Liver (tissue), 9 donors: ENCODE results near the gene CUBN. TPM values are rescaled to one million over a fixed set of nuclear protein-coding genes. Genes with fewer than 3 reads are reported as not detected.
A peak's percentile ranks its signal among the peaks of the same experiment; 100 is the strongest.

ENCODE experiments used
- DNase-seq: peaks from one replicate; pipeline ENCODE4 v3.0.0-alpha.2; 2017; ENCODE audit warnings: low spot score
- H3K27ac ChIP-seq, 2 donors: one replicate each; pipeline ENCODE4 v1.7.0; 2013; ENCODE audit warnings: inconsistent platforms in 2 of 2, low read length in 2 of 2, control low read depth in 1 of 2, low read depth in 1 of 2, mild to moderate bottlenecking in 1 of 2
- H3K27me3 ChIP-seq, 4 donors: one replicate each; pipeline versions ENCODE4 v1.6.1 to v1.7.0; 2013; ENCODE audit warnings: low read length in 3 of 4, inconsistent platforms in 1 of 4, mild to moderate bottlenecking in 1 of 4, moderate library complexity in 1 of 4; ENCODE audit not compliant: control insufficient read depth in 4 of 4, insufficient read depth in 4 of 4
- H3K36me3 ChIP-seq, 4 donors: one replicate each; pipeline versions ENCODE4 v1.6.1 to v1.7.0; 2013; ENCODE audit warnings: low read length in 3 of 4, mild to moderate bottlenecking in 3 of 4, low read depth in 1 of 4, moderate library complexity in 1 of 4; ENCODE audit not compliant: control insufficient read depth in 4 of 4, insufficient read depth in 3 of 4
- H3K4me1 ChIP-seq, 4 donors: one replicate each; pipeline versions ENCODE4 v1.6.1 to v1.7.0; 2013; ENCODE audit warnings: low read length in 3 of 4, mild to moderate bottlenecking in 3 of 4, moderate library complexity in 1 of 4; ENCODE audit not compliant: control insufficient read depth in 4 of 4, insufficient read depth in 4 of 4
- H3K4me3 ChIP-seq, 3 donors: one replicate each; pipeline versions ENCODE4 v1.6.1 to v1.7.0; 2013; ENCODE audit warnings: low read length in 3 of 3, control low read depth in 1 of 3, low read depth in 1 of 3, mild to moderate bottlenecking in 1 of 3
- H3K9ac ChIP-seq, 2 donors: one replicate each; pipeline ENCODE4 v1.7.0; 2013; ENCODE audit warnings: low read length in 2 of 2, mild to moderate bottlenecking in 2 of 2, moderate library complexity in 2 of 2, control low read depth in 1 of 2, low read depth in 1 of 2
- H3K9me3 ChIP-seq, 4 donors: one replicate each; pipeline versions ENCODE4 v1.6.1 to v1.7.0; 2013; ENCODE audit warnings: low read length in 3 of 4; ENCODE audit not compliant: control insufficient read depth in 4 of 4
- ATF3 ChIP-seq: IDR thresholded peaks from 2 replicates; pipeline ENCODE4 v1.6.1; 2016; ENCODE audit warnings: antibody characterized with exemption
- CTCF ChIP-seq: fragments of 150-350 bp; IDR thresholded peaks from 2 replicates; pipeline ENCODE4 v1.5.1; 2017; ENCODE audit warnings: improper control_type of control experiment, low read depth, low read length; ENCODE audit not compliant: missing input control
- EGR1 ChIP-seq, 2 donors: IDR thresholded peaks; 2 replicates each; pipeline ENCODE4 v1.6.1; 2016 to 2018; ENCODE audit warnings: antibody characterized with exemption in 2 of 2, low read depth in 2 of 2
- FOXA1 ChIP-seq: IDR thresholded peaks from 2 replicates; pipeline ENCODE4 v1.6.1; 2016; ENCODE audit warnings: antibody characterized with exemption
- FOXA2 ChIP-seq: IDR thresholded peaks from 2 replicates; pipeline ENCODE4 v1.6.1; 2016; ENCODE audit warnings: antibody characterized with exemption
- GABPA ChIP-seq, 2 donors: IDR thresholded peaks in 1 of 2; conservative IDR thresholded peaks in 1 of 2; 2 replicates each; pipeline ENCODE4 v1.6.1; 2016; ENCODE audit warnings: antibody characterized with exemption in 2 of 2, mild to moderate bottlenecking in 1 of 2, moderate library complexity in 1 of 2
- HNF4A ChIP-seq, 2 donors: conservative IDR thresholded peaks; 2 replicates each; pipeline ENCODE4 v1.6.1; 2016; ENCODE audit warnings: antibody characterized with exemption in 2 of 2, mild to moderate bottlenecking in 2 of 2
- HNF4G ChIP-seq: IDR thresholded peaks from 2 replicates; pipeline ENCODE4 v1.6.1; 2016; ENCODE audit warnings: antibody characterized with exemption
- JUND ChIP-seq, 2 donors: IDR thresholded peaks; 2 replicates each; pipeline ENCODE4 v1.6.1; 2016; ENCODE audit warnings: antibody characterized with exemption in 2 of 2
- NR2F2 ChIP-seq: IDR thresholded peaks from 2 replicates; pipeline ENCODE4 v1.6.1; 2016; ENCODE audit warnings: antibody characterized with exemption
- RAD21 ChIP-seq, 2 donors: IDR thresholded peaks; 2 replicates each; pipeline ENCODE4 v1.6.1; 2016; ENCODE audit warnings: antibody characterized with exemption in 2 of 2, mild to moderate bottlenecking in 2 of 2
- RXRA ChIP-seq, 2 donors: IDR thresholded peaks; 2 replicates each; pipeline ENCODE4 v1.6.1; 2017 to 2018; ENCODE audit warnings: antibody characterized with exemption in 2 of 2, mild to moderate bottlenecking in 1 of 2
- SP1 ChIP-seq: IDR thresholded peaks from 2 replicates; pipeline ENCODE4 v1.6.1; 2018; ENCODE audit warnings: antibody characterized with exemption, mild to moderate bottlenecking
- TAF1 ChIP-seq: conservative IDR thresholded peaks from 2 replicates; pipeline ENCODE4 v1.6.1; 2016; ENCODE audit warnings: antibody characterized with exemption, mild to moderate bottlenecking
- YY1 ChIP-seq: IDR thresholded peaks from 2 replicates; pipeline ENCODE4 v1.6.1; 2016; ENCODE audit warnings: antibody characterized with exemption, mild to moderate bottlenecking
- WGBS: extraction: QIAGEN DNeasy Blood & Tissue Kit; methylation state at CpG from one replicate; pipeline ENCODE4 v1.1.7; 2013; 5-methylcytosine and 5-hydroxymethylcytosine counted together
- polyA plus RNA-seq, 2 donors: library from polyadenylated mRNA; stranded (reverse) in 1 of 2; unstranded in 1 of 2; fragments of 200-250 nt in 1 of 2; fragments of >200 nt in 1 of 2; fragmentation: Nextera tagmentation in 1 of 2; extraction: Ambion mirVana in 1 of 2; gene quantifications; one replicate each; pipeline versions ENCODE4 v1.2.1 to v1.2.3, GENCODE V29; 2013 to 2015
- total RNA-seq, 2 donors: library from RNA; depleted of rRNA; stranded (reverse); fragments of >200 nt; gene quantifications; one replicate each; pipeline ENCODE4 v1.2.3, GENCODE V29; 2014
- TF ChIP-seq, protein P1 (sequence below): IDR thresholded peaks from 2 replicates; pipeline ENCODE4 v1.6.1; 2016; ENCODE audit warnings: antibody characterized with exemption
- TF ChIP-seq, protein P2 (sequence below): IDR thresholded peaks from 2 replicates; pipeline ENCODE4 v1.6.1; 2016; ENCODE audit warnings: antibody characterized with exemption, mild to moderate bottlenecking
- TF ChIP-seq, protein P3 (sequence below): IDR thresholded peaks from 2 replicates; pipeline ENCODE4 v1.6.1; 2016; ENCODE audit warnings: antibody characterized with exemption
- donor health status: healthy.
- donor health status: healthy.
- donor health status: healthy.
- donor health status: healthy.
- donor health status: healthy.

Gene CUBN
- total and polyA plus RNA-seq, 4 donors: 0.01 to 0.67 (median 0.30) TPM

GRCh38 chr10:17023386-17024298 is 106.0 kb downstream of the CUBN start:
- H3K36me3 ChIP-seq: no peaks in the 10 kb centered on the region
- WGBS: 60% methylated on average over 13 of the region's 13 CpGs
- no peaks in the 10 kb centered on the region for H3K9me3 ChIP-seq
- TF ChIP-seq ATF3 (no peak), RAD21 (IDR thresholded peaks at IDR 0.05) (peak in 1 of 2 donors; percentile 5), JUND (IDR thresholded peaks at IDR 0.05) (peak; percentile 41 to 49)
- H3K27ac ChIP-seq: peak overlapping the region; percentile 24 to 50
- no peak overlapping the region for H3K4me3 ChIP-seq
- no peaks in the 10 kb centered on the region for H3K27me3 ChIP-seq
- DNase-seq: no peak
- H3K4me1 ChIP-seq: no peaks in the 10 kb centered on the region
- H3K9ac ChIP-seq: peak overlapping the region in 1 of 2 donors; percentile 12

GRCh38 chr10:17022896-17023295 is 106.7 kb downstream of the CUBN start:
- no peaks in the 10 kb centered on the region for H3K4me1 ChIP-seq
- TF ChIP-seq RXRA (IDR thresholded peaks at IDR 0.05): no peak
- TF ChIP-seq CTCF: no peak
- no peak for TF ChIP-seq YY1
- no peak for TF ChIP-seq SP1
- TF ChIP-seq GABPA (IDR thresholded peaks at IDR 0.05 in 1 of 2, conservative IDR thresholded peaks at IDR 0.05 in 1 of 2): no peak
- TF ChIP-seq, protein P1, sequence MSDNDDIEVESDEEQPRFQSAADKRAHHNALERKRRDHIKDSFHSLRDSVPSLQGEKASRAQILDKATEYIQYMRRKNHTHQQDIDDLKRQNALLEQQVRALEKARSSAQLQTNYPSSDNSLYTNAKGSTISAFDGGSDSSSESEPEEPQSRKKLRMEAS: no peak
- TF ChIP-seq RAD21 (IDR thresholded peaks at IDR 0.05): no peak
- TF ChIP-seq FOXA2: no peak
- TF ChIP-seq, protein P2, sequence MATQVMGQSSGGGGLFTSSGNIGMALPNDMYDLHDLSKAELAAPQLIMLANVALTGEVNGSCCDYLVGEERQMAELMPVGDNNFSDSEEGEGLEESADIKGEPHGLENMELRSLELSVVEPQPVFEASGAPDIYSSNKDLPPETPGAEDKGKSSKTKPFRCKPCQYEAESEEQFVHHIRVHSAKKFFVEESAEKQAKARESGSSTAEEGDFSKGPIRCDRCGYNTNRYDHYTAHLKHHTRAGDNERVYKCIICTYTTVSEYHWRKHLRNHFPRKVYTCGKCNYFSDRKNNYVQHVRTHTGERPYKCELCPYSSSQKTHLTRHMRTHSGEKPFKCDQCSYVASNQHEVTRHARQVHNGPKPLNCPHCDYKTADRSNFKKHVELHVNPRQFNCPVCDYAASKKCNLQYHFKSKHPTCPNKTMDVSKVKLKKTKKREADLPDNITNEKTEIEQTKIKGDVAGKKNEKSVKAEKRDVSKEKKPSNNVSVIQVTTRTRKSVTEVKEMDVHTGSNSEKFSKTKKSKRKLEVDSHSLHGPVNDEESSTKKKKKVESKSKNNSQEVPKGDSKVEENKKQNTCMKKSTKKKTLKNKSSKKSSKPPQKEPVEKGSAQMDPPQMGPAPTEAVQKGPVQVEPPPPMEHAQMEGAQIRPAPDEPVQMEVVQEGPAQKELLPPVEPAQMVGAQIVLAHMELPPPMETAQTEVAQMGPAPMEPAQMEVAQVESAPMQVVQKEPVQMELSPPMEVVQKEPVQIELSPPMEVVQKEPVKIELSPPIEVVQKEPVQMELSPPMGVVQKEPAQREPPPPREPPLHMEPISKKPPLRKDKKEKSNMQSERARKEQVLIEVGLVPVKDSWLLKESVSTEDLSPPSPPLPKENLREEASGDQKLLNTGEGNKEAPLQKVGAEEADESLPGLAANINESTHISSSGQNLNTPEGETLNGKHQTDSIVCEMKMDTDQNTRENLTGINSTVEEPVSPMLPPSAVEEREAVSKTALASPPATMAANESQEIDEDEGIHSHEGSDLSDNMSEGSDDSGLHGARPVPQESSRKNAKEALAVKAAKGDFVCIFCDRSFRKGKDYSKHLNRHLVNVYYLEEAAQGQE: no peak
- TF ChIP-seq EGR1 (IDR thresholded peaks at IDR 0.05; ENCODE audit: low read depth in 2 of 2): no peak
- no peak for TF ChIP-seq NR2F2
- no peak for TF ChIP-seq JUND (IDR thresholded peaks at IDR 0.05)
- no peak for TF ChIP-seq FOXA1
- no peak for TF ChIP-seq HNF4A (conservative IDR thresholded peaks at IDR 0.05)
- no peak for TF ChIP-seq TAF1
- TF ChIP-seq, protein P3, sequence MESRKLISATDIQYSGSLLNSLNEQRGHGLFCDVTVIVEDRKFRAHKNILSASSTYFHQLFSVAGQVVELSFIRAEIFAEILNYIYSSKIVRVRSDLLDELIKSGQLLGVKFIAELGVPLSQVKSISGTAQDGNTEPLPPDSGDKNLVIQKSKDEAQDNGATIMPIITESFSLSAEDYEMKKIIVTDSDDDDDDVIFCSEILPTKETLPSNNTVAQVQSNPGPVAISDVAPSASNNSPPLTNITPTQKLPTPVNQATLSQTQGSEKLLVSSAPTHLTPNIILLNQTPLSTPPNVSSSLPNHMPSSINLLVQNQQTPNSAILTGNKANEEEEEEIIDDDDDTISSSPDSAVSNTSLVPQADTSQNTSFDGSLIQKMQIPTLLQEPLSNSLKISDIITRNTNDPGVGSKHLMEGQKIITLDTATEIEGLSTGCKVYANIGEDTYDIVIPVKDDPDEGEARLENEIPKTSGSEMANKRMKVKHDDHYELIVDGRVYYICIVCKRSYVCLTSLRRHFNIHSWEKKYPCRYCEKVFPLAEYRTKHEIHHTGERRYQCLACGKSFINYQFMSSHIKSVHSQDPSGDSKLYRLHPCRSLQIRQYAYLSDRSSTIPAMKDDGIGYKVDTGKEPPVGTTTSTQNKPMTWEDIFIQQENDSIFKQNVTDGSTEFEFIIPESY: no peak
- TF ChIP-seq ATF3: no peak
- no peak for TF ChIP-seq HNF4G
- WGBS: 87% methylated on average over 6 of the region's 6 CpGs
- no peaks in the 10 kb centered on the region for H3K9me3 ChIP-seq
- H3K27ac ChIP-seq: peak overlapping the region in 1 of 2 donors; percentile 24
- no peaks in the 10 kb centered on the region for H3K27me3 ChIP-seq
- no peak for DNase-seq
- no peak overlapping the region for H3K9ac ChIP-seq
- H3K36me3 ChIP-seq: no peaks in the 10 kb centered on the region
- H3K4me3 ChIP-seq: no peak overlapping the region
